ENCODE measurements around the gene HDGFL2. TPM values are rescaled to one million over a fixed set of nuclear protein-coding genes. Genes with fewer than 3 reads are reported as not detected.

Gene HDGFL2
- total RNA-seq, 4 donors from 2014 or later = 15.5 to 39.7 (median 26.9) TPM

- TF ChIP-seq CTCF (IDR thresholded peaks at IDR 0.05; ENCODE audit: low read depth) = no peak
Measured at GRCh38 chr19:4464815-4465581, 7.1 kb upstream of the HDGFL2 start.

- TF ChIP-seq CTCF (IDR thresholded peaks at IDR 0.05; ENCODE audit: low read depth) = no peak
Measured at GRCh38 chr19:4467835-4468234, 4.3 kb upstream of the HDGFL2 start.

GRCh38 chr19:4471403-4472173 is 509 bp upstream of the HDGFL2 start:
- no peak for TF ChIP-seq CTCF (IDR thresholded peaks at IDR 0.05; ENCODE audit: low read depth)

- no peak for TF ChIP-seq CTCF (IDR thresholded peaks at IDR 0.05; ENCODE audit: low read depth)
Measured at GRCh38 chr19:4473011-4473762, 1.1 kb downstream of the HDGFL2 start.

GRCh38 chr19:4473763-4474513 is 1.8 kb downstream of the HDGFL2 start:
- no peak for TF ChIP-seq CTCF (IDR thresholded peaks at IDR 0.05; ENCODE audit: low read depth)

GRCh38 chr19:4474514-4475022 is 2.5 kb downstream of the HDGFL2 start:
- TF ChIP-seq CTCF (IDR thresholded peaks at IDR 0.05; ENCODE audit: low read depth) = no peak

All from subcutaneous adipose tissue (tissue), 4 donors.